Uterus (tissue), 2 donors: Measurements from ENCODE around the gene BABAM2.

Experiments used
- POLR2A ChIP-seq, 2 donors: fragments of 450-650 bp; IDR thresholded peaks; one replicate each; pipeline ENCODE4 v1.6.1; 2016; ENCODE audit warnings: antibody characterized with exemption in 2 of 2, mild to moderate bottlenecking in 1 of 2, moderate library complexity in 1 of 2
- TF ChIP-seq, protein P1 (sequence below), 4 experiments: fragments of 200-600 bp in 2 of 4; fragments of 450-650 bp in 2 of 4; sonication (generic) in 2 of 4; IDR thresholded peaks; one replicate each; pipeline ENCODE4 v1.5.1; 2016 to 2019; ENCODE audit warnings: antibody characterized with exemption in 4 of 4, mild to moderate bottlenecking in 2 of 4, moderate library complexity in 1 of 4

GRCh38 chr2:28068527-28068926 lies 178.0 kb downstream of the BABAM2 start:
- TF ChIP-seq, protein P1, sequence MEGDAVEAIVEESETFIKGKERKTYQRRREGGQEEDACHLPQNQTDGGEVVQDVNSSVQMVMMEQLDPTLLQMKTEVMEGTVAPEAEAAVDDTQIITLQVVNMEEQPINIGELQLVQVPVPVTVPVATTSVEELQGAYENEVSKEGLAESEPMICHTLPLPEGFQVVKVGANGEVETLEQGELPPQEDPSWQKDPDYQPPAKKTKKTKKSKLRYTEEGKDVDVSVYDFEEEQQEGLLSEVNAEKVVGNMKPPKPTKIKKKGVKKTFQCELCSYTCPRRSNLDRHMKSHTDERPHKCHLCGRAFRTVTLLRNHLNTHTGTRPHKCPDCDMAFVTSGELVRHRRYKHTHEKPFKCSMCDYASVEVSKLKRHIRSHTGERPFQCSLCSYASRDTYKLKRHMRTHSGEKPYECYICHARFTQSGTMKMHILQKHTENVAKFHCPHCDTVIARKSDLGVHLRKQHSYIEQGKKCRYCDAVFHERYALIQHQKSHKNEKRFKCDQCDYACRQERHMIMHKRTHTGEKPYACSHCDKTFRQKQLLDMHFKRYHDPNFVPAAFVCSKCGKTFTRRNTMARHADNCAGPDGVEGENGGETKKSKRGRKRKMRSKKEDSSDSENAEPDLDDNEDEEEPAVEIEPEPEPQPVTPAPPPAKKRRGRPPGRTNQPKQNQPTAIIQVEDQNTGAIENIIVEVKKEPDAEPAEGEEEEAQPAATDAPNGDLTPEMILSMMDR (IDR thresholded peaks at IDR 0.05): no peak
- no peak for TF ChIP-seq POLR2A (IDR thresholded peaks at IDR 0.05)
